ENCODE data around the gene TNP1. TPM values are rescaled to one million over a fixed set of nuclear protein-coding genes. Genes with fewer than 3 reads are reported as not detected.

The TNP1 gene, protein sequence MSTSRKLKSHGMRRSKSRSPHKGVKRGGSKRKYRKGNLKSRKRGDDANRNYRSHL
- total RNA-seq (2014; rRNA removed; shearing (Covaris generic); ENCODE audit: low replicate concordance) = not detected in 2 replicates

DNA sequence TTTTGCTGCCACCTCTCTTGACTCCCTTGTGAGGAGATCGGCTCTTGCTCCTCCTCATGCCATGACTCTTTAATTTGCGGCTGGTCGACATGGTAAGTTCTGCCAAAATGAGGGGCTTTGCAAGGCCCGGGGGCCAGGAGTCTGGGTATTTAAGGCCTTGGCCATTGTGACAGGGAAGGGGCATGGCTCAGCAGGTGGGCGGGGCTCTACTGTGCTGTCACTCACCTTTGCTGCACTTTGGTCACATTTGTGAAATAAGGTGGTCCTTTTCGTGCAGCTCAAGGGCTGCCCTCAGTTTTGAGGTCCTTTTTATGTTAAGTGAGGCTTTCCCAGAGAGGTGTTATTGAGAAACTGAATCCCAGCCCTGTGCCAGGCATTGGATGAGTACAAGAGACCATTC lies at the start of gene TNP1:
Gene TNP1 (minus strand): TSS at position 121 of the 400 bp plus-strand sequence. CDS start 30 bp downstream, at position 91.
- DNase-seq = no peak
- H3K4me3 ChIP-seq = no peak within 1 kb of the TSS
- no peaks in the 10 kb centered on the region for H3K9me3 ChIP-seq
- H3K36me3 ChIP-seq = no peaks in the 10 kb centered on the region
- H3K27me3 ChIP-seq = no peaks in the 10 kb centered on the region

DNA sequence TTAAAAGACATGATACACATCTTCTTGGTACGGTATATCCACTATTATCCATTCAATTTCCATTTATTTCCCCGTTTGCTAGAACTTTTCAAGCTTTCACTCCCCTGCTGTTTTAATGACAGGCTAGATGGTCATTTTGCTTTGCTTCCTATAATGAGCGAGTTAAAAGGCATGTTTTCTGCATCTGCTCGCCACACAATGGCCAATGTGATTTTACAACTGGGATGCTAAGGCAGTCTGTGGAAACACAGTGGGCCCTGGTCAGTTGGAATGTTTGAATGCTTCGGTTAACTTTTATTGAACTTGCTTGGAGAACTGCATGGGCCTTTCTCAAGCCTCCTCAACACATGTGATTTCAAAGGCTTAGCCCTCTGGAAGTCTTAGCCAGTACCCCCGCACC lies 48.4 kb upstream of the TNP1 start:
- no peak for DNase-seq
- Histone ChIP-seq H3K27me3 (no peaks in the 10 kb centered on the region), H3K4me3 (no peak overlapping the region), H3K36me3 (no peaks in the 10 kb centered on the region), H3K9me3 (no peaks in the 10 kb centered on the region)

GRCh38 chr2:216905649-216906329 lies 45.9 kb upstream of the TNP1 start:
- no peaks in the 10 kb centered on the region for H3K27me3 ChIP-seq
- H3K4me3 ChIP-seq = no peak overlapping the region
- DNase-seq = no peak
- H3K9me3 ChIP-seq = peaks cover 5% of the 10 kb centered on the region
- H3K36me3 ChIP-seq = no peaks in the 10 kb centered on the region

- H3K27me3 ChIP-seq = no peaks in the 10 kb centered on the region
- DNase-seq = no peak
- peaks cover 5% of the 10 kb centered on the region for H3K9me3 ChIP-seq
- no peak overlapping the region for H3K4me3 ChIP-seq
- no peaks in the 10 kb centered on the region for H3K36me3 ChIP-seq
These were observed 45.1 kb upstream of the TNP1 start for GRCh38 chr2:216904974-216905373.

DNA sequence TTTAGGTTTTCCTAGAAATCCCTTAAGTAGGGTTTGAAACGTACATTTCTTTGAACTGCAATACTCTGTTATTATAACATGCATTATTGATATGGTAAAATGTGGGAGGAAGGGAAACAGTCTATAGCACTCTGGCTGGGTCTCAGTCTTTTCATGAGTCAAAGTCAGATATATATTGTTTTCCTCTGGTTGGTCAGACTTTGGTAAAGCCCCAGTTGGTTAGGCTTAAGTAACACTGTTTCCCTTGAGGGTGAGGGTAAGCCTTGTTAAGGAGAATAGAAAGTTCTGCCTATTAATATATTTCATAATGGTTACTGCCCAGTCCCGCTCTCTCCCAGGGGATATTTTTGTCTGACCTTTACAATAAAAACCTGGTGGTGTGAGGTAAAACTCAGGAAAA lies 44.7 kb upstream of the TNP1 start:
- DNase-seq = no peak
- Histone ChIP-seq H3K27me3 (no peaks in the 10 kb centered on the region), H3K4me3 (no peak overlapping the region)

DNA sequence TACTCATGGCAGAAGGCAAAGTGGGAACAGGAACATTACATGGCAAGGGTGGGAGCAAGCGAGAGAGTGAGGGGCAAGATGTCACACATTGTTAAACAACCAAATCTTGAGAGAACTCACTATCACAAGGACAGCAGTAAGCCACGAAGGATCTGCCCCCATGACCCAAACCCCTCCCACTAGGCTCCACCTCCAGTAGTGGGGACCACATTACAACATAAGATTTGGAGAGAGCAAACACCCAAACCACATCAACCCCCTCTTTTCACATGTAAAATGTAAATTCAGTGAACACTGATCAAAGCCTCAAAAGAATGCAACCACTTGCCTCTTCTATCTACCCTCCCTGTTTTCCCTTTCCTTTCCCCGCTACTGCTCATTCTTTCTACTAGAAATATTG lies 43.6 kb upstream of the TNP1 start:
- no peaks in the 10 kb centered on the region for H3K27me3 ChIP-seq

More for the DNA sequence above, 44.7 kb upstream of the TNP1 start:
- H3K9me3 ChIP-seq = peaks cover 5% of the 10 kb centered on the region
- H3K36me3 ChIP-seq = no peaks in the 10 kb centered on the region

GRCh38 chr2:216901273-216901672 lies 41.4 kb upstream of the TNP1 start:
- no peak for DNase-seq
- Histone ChIP-seq H3K36me3 (no peaks in the 10 kb centered on the region), H3K27me3 (no peaks in the 10 kb centered on the region), H3K4me3 (no peak overlapping the region), H3K9me3 (peaks cover 5% of the 10 kb centered on the region)

More for the DNA sequence above, 43.6 kb upstream of the TNP1 start:
- Histone ChIP-seq H3K4me3 (no peak overlapping the region), H3K36me3 (no peaks in the 10 kb centered on the region), H3K9me3 (peaks cover 5% of the 10 kb centered on the region)
- no peak for DNase-seq

DNA sequence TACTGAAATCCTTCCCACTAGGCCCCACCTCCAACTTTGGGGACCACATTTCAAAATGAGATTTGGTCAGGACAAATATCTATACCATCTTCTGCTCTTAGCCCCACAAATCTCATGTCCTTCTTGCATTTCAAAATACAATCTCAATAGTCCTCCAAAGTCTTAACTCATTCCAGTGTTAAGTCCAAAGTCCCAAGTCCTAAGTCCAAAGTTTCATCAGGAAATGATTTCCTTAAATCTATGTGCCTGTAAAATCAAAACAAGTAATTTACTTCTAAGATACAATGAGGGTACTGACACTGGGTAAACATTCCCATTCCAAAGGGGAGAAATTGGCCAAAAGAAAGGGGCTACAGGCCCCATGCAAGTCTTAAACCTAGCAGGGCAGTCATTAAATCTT lies 40.5 kb upstream of the TNP1 start:
- no peak for DNase-seq
- H3K9me3 ChIP-seq = peaks cover 5% of the 10 kb centered on the region
- no peak overlapping the region for H3K4me3 ChIP-seq
- H3K36me3 ChIP-seq = no peaks in the 10 kb centered on the region
- no peaks in the 10 kb centered on the region for H3K27me3 ChIP-seq

DNA sequence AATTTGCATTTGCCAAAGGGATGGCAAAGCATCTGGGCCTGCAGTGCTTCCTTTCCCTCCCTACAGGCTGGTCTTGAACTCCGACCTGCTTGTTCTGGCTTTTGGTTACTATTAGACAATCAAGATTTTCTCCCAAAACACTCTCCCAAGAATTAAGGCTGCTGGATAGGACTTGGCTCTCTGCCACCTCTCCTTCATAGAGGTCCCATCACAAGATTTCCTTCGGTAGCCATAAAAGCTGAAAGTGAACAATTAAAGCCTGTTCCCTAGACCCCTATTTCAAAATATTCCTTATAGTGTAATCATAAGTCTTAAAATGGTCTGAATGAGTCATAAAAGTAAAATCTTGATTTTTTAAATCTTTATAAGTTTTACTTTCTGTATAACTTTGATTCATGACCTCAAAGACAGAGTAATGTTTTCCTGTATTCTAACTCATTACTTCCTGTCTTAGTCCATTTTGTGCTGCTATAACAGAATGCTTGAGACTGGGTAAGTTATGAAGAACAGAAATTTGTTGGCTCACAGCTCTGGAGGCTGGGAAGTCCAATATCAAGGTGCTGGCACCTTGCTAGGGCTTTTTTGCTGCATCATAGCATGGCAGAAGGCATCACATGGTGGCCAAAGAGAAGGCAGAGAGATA lies 37.8 kb upstream of the TNP1 start:
- H3K36me3 ChIP-seq = no peaks in the 10 kb centered on the region
- H3K27me3 ChIP-seq = no peaks in the 10 kb centered on the region
- no peak overlapping the region for H3K4me3 ChIP-seq
- H3K9me3 ChIP-seq = peaks cover 3% of the 10 kb centered on the region
- no peak for DNase-seq

- no peak for DNase-seq
These were observed 30.3 kb upstream of the TNP1 start for GRCh38 chr2:216890138-216890537.

DNA sequence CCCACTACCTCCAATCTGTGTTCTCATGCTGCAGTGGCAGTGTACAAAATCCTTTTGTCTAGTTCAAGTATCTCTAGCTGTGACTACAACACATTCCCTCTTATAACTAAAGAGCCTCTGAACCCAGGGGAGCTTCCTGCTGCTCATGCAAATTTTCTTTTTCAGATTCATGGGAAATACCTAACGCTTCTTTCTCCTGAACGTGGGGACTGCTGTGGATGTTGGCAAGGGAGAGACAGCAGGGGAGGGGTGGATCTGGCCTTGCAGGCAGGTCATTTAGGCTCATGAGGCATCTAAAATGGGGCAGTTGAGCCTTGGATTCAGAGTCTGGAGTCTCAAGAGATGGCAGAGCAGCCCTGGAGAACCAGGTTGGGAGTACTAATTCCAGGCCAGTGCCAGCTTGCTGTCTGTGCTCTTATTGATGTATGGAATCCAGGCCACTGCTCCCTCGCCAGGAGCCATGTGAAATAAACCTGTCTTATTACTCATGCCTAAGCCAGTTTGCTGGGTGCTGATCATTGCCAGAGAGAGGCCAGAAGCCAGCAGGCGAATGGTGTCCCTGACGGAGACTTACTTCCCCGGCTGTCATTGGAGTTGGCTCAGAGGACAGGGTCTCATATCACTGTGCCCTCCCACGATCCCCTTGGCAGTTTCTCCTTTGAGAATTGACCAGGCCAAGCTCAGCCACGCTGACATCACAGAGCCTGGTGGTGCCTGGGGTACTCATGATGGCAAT lies 29.2 kb upstream of the TNP1 start:
- no peaks in the 10 kb centered on the region for H3K9me3 ChIP-seq
- no peaks in the 10 kb centered on the region for H3K27me3 ChIP-seq
- DNase-seq = no peak
- H3K4me3 ChIP-seq = no peak overlapping the region
- no peaks in the 10 kb centered on the region for H3K36me3 ChIP-seq

More at GRCh38 chr2:216890138-216890537, 30.3 kb upstream of the TNP1 start:
- H3K36me3 ChIP-seq = no peaks in the 10 kb centered on the region
- H3K27me3 ChIP-seq = no peaks in the 10 kb centered on the region
- H3K4me3 ChIP-seq = no peak overlapping the region
- no peaks in the 10 kb centered on the region for H3K9me3 ChIP-seq

- no peaks in the 10 kb centered on the region for H3K27me3 ChIP-seq
These were observed 28.2 kb upstream of the TNP1 start for GRCh38 chr2:216888081-216888480.

DNA sequence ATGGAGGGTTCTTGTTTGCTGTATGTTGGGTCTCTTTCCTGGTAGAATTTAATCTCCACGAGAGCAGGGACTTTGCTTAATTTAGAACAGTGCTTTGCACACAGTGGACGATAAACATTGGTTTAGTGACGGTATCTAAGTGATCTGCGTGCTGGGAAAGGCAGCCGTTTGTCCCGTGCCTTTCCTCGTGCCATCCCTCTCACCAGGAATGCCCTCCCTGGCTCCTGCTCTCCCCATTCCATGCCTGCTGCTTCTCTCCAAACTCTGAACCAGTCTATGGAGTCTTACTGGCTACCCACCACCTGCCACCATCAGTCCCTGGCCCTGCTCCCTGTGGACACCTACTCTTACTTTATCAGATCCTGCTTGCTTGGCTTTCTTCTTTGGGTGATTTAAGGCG lies 27.3 kb upstream of the TNP1 start:
- H3K4me3 ChIP-seq = no peak overlapping the region
- DNase-seq = no peak
- no peaks in the 10 kb centered on the region for H3K36me3 ChIP-seq
- no peaks in the 10 kb centered on the region for H3K9me3 ChIP-seq
- H3K27me3 ChIP-seq = no peaks in the 10 kb centered on the region

More at GRCh38 chr2:216888081-216888480, 28.2 kb upstream of the TNP1 start:
- Histone ChIP-seq H3K9me3 (no peaks in the 10 kb centered on the region), H3K36me3 (no peaks in the 10 kb centered on the region), H3K4me3 (no peak overlapping the region)
- DNase-seq = no peak

DNA sequence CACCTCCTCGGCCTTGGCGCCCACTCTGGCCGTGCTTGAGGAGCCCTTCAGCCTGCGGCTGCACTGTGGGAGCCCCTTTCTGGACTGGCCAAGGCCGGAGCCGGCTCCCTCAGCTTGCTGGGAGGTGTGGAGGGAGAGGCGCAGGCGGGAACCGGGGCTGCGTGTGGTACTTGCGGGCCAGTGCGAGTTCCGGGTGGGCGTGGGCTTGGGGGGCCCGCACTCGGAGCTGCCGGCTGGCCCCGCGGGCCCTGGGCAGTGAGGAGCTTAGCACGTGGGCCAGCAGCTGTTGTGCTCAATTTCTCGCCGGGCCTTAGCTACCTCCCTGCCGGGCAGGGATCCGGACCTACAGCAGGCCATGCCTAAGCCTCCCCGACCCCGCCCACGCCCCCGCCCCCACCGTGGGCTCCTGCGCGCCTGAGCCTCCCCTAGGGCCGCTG lies 25.3 kb upstream of the TNP1 start:
- Histone ChIP-seq H3K9me3 (no peaks in the 10 kb centered on the region), H3K4me3 (no peak overlapping the region), H3K36me3 (no peaks in the 10 kb centered on the region), H3K27me3 (no peaks in the 10 kb centered on the region)
- DNase-seq = no peak

DNA sequence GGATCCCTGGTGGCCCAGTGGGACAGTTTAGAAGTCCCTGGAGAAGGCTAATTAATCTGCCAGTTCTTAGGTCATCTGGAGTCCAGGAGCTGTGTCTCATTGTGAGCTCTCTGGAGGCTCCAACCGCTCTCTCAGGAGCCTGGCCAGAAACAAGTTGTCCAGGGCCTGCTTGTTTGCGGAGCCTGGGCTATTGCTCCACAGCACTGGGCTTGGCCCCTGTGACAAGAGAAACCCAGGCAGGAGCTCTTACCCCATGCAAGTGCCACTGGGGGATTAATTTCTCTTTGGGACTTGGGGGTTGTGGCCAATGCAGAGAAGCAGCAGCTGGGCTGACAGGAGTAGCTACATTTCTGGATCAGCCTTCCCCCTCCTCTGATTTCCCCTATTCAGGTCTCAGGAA lies 24.5 kb upstream of the TNP1 start:
- no peaks in the 10 kb centered on the region for H3K27me3 ChIP-seq
- no peak for DNase-seq
- no peaks in the 10 kb centered on the region for H3K36me3 ChIP-seq
- no peak overlapping the region for H3K4me3 ChIP-seq
- no peaks in the 10 kb centered on the region for H3K9me3 ChIP-seq

DNA sequence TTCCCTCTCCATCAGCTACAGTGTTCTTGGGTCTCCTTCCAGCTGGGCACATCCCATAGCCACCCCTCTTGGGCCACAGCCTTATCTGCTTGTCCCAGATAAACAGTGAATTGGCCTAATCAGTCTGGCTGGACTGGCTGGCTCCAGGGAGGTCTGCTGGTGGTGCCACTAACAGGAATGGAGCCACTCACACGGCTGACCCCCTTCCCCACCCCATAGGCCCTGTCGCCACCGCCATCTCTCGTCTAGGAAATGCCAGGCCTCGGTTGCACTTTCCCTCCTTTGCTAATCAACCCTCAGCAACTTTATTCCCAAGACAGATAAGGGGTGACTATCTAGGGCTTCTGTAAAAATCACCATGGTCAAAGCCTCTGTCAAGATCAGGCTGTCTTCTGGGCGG lies 23.0 kb upstream of the TNP1 start:
- Histone ChIP-seq H3K27me3 (no peaks in the 10 kb centered on the region), H3K36me3 (no peaks in the 10 kb centered on the region), H3K4me3 (no peak overlapping the region), H3K9me3 (no peaks in the 10 kb centered on the region)
- DNase-seq = no peak

GRCh38 chr2:216881411-216881810 lies 21.5 kb upstream of the TNP1 start:
- DNase-seq = no peak
- Histone ChIP-seq H3K4me3 (no peak overlapping the region), H3K36me3 (no peaks in the 10 kb centered on the region), H3K9me3 (no peaks in the 10 kb centered on the region), H3K27me3 (no peaks in the 10 kb centered on the region)

Measured in MG63 (cell line).